NCI-H2107 treated with DMSO at 0.1 percent for 48 hours (cell line): ENCODE measurements around the gene GLP2R.

Source experiments
- DNase-seq: peaks from one replicate; lab custom pipeline; 2025; ENCODE audit not compliant: unreplicated experiment; lab: John Stamatoyannopoulos, UW

Gene GLP2R

DNA sequence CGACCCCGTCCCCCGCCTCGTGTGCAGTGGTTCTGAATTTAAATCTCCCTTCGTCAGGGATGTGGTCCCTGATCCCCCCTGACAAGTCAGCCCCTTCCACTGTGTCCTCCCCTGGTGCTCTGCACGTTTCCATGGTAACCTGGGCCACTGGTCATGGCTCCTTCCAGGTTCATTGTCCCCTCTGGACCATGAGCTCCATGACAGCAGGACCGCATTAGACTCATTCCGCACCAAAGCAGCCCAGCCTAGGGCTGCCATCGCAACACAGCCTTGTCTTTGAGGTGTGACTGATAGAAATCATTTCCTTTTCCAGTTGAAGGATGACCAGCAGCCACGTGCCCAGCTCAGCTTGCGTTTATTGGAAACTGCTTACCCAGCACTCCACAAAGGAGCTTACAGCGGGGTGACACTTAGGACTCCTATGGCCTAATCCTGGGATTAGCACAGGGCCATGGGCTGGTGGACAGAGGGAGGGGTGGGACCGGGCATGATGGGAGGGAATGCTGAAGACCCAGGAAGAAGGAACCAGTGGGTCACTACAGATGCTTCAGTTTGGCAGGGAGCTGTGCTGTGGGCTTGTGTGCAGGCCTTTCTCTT lies 71.7 kb downstream of the GLP2R start:
- no peak for DNase-seq

GRCh38 chr17:9898812-9899211 lies 73.1 kb downstream of the GLP2R start:
- no peak for DNase-seq

- DNase-seq: no peak
These were observed 73.7 kb downstream of the GLP2R start for GRCh38 chr17:9899280-9900043.

- no peak for DNase-seq
These were observed 74.4 kb downstream of the GLP2R start for GRCh38 chr17:9900044-9900594.

GRCh38 chr17:9900784-9901183 lies 75.1 kb downstream of the GLP2R start:
- no peak for DNase-seq

- DNase-seq: no peak
These were observed 76.4 kb downstream of the GLP2R start for GRCh38 chr17:9902120-9902519.

DNA sequence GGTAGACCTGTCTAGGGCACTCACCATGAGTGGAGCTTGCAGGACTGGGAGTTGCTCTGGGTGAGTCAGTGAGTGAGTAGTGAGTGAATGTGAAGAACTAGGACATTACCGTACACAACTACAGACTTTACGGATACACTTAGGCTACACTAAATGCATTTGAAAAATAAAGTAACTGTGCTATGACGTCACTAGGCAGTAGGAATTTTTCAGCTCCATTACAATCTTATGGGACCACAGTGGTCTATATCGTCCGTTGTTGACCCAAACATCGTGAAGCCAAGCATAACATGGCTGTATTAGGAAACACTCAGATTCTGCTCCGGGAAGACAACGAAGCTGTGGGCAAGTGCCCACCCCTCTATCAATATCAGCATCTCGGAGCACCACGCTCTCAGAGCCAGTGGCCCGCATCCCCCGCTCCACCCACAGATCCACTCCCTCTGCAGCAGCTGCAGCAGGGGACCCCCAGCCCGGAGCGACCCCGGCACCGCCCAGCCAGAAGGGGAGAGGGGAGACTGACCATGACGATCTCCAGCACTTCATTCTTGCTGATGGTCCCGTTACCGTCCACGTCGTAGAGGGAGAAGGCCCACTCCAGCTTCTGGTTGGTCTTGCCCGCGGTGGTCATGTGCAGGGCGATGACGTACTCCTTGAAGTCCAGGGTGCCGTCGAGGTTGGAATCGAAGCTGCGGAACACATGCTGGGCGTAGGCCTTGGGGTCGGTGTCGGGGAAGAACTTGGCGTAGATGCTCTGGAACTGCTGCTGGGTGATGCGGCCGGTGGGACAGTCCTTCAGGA lies 78.8 kb downstream of the GLP2R start:
- DNase-seq: no peak

- no peak for DNase-seq
These were observed 79.3 kb downstream of the GLP2R start, which contains the start of gene RCVRN for GRCh38 chr17:9905078-9905415. Gene RCVRN (minus strand): TSS chr17:9905271. CDS start chr17:9905180, 91 bp downstream.

- no peak for DNase-seq
These were observed 80.2 kb downstream of the GLP2R start for GRCh38 chr17:9905902-9906301.

GRCh38 chr17:9906616-9907015 lies 80.9 kb downstream of the GLP2R start:
- no peak for DNase-seq

DNA sequence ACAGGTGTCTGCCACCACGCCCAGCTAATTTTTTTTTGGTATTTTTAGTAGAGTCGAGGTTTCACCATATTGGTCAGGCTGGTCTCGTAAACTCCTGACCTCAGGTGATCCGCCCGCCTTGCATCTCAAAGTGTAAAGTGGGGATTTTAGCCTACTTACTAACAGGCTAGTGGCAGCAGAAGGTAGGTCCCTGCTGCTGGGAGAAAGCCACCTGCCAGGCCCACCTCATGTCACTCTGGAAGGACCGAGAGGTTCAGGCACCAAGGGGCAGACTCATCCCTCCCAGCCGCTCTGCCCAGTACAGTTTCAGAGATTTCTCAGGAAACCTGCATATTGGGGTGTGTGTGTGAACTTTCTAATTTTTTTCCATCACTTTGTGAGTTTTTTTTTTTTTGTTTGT lies 81.4 kb downstream of the GLP2R start:
- no peak for DNase-seq

GRCh38 chr17:9907883-9908648 lies 82.3 kb downstream of the GLP2R start:
- DNase-seq: no peak

DNA sequence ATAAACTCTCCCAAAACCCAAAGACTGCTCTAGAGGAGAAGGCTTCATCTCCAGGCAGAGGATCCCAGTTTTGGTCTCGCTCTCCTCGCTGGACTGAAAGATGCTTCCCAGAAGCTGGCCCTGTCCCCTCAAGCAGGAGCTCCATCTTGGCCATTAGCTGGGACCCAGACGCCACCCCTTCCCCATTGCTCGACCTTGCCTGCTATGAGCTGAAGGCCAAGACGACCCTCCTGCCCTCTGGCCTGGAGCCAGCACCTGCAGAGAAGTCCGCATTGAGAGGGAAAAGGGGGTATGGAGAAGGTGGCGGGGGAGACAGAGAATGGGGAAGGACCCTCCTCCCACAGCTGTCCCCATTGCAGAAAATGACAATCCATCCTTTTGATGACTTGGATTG lies 82.9 kb downstream of the GLP2R start:
- DNase-seq: no peak

GRCh38 chr17:9911089-9911488 lies 85.4 kb downstream of the GLP2R start:
- DNase-seq: no peak

DNA sequence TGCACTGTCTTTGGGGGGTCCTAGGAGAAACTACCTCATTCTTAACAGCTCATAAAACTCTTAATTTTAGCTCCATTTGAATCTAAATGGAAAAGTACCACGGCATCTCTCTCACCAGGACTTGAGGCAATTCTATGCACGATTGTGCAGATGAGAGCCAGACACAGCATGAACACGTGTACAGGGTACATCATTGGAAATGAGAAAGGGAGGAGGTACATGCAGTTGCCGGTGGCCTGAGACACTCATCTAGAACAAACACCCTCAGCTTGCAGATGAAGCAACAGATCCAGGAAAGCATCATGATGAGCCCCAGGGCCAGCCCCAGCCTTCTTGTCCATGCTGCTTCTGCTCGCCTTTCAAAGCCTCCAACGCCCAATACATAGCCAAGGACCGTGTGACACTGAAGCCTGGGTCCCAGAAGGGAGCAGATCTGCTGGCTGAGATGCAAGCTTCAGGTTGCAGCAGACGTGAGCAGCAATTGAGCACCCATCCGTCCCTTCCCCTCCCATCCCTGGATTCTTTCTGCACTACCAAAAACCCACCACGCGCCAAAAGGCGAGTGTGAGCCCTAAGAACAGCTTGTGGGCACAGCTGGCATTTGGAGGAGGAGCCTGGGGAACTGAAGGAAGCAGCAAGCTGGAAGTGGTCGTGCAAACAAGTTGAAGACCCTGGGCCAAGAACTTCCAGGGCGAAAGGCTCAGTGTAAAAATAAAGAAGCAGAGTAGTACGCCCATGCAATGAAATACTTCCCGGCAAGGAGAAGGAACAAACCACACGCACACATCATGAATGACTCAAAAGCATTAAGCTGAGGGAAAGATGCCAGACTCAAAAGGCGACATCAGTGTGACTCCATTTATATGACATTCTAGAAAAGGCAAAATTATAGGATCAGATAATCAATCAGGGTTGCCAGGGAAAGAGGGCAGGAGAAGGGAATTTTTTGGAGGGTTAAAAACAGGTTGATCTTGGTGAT lies 86.7 kb downstream of the GLP2R start:
- no peak for DNase-seq

DNA sequence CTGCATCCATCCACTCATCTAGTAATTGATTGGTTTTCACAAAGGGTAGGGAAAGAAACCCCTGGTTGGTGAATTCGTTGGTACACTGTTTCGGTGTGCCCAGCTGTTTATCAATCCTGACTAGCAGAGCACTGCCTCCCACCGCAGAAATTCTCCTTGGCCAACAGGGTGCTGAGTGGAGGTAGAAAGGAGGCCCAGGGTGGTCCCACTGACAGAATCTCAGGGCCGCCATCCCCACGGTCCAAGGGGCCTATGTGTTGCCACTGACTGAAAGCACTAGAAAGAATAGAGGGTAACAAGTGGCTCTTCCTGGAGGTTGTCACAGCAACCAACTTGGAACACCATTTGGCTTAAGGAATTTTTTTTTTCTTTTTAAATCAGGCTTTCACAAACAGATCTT lies 87.8 kb downstream of the GLP2R start:
- DNase-seq: no peak

GRCh38 chr17:9916108-9916507 lies 90.4 kb downstream of the GLP2R start:
- no peak for DNase-seq

DNA sequence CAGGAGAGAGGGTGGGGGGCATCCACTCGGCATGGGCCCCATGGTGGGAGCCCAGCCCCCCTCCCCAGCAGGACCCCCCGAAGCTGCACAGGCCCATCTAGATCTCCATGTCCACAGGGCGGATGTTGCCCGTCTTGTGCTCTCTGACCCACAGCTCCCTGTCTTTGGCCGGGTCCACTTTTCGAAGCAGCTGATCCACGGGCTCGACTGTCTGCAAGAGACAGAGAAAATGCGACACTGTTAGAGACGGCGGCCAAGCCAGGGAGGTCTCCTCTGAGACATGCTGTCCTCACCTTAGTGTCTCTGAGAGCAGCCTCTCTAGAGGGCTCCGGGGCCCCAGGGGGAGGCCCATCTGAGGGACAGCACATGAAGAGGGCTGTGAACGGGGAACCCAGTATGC lies 91.4 kb downstream of the GLP2R start:
- no peak for DNase-seq

DNA sequence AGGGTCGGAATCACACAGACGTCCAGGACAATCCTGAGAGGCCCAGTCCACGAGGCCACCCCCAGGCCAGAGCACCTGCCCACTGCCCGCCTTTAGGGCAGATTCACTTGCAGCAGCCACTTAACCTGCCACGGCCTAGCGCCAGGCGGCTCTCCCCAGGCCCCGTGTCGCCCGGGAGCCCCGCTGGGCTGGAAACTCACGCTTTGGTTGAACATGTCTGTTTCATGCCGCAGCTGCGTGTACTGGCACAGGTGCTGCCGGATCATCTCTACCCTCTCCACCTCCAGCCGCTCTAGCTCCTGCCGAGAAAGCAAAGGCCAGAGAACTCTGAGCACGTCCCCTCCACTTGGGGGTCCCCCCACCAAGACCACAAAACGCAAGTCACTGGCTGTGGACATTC lies 92.1 kb downstream of the GLP2R start:
- no peak for DNase-seq

DNA sequence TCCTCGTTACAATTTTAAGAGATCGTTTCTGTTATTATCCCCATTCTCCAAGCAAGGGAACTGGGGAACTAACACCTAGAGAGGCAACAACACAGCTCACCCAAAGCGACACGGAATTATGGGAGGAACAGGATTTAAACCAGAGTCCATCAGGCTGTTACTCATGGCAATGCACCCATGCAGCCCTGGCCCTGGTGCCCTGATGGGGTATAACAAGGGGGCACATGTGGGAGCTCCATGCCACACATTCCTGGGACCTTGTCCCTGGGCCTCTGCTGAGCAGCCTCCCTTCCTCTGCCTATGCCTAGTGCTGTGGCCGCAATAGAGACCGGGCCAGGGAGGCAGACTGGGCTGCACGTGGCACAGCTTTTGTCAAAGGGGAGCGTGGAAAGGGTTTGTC lies 92.6 kb downstream of the GLP2R start:
- no peak for DNase-seq
